ENCODE data around the gene TRIM37. TPM values are rescaled to one million over a fixed set of nuclear protein-coding genes. Genes with fewer than 3 reads are reported as not detected.

Gene TRIM37
- total RNA-seq, 1 experiment from 2014 or later: 37.7 TPM

DNA sequence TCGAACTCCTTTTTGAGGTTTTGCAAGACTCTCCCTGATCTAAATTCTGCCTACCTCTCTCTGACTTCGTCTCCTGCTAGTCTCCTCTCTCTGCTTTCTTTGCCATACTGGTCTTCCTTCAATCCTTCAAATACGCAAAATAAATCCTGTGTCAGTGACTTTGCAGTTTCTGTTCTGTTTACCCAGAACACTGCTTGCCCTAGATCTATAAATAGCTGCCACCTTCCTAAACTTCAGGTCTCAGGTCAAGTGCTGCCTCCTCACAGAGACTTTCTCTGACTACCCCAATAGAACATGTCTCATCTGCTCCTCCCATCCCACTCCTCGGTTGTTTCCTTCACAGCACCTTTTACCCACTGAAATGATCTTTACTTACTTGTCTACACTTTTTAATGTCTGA lies 78.9 kb downstream of the TRIM37 start:
- Histone ChIP-seq H3K36me3 (ENCODE audit: control insufficient read depth, insufficient read depth, low read length) (no peaks in the 10 kb centered on the region), H3K4me1 (no peaks in the 10 kb centered on the region), H3K4me3 (ENCODE audit: low read depth, low read length) (no peak overlapping the region), H3K27me3 (replicated peaks; ENCODE audit: control insufficient read depth, insufficient read depth, low read length) (no peaks in the 10 kb centered on the region), H3K9me3 (no peaks in the 10 kb centered on the region; the same call in 1 of the 2 replicates)
- TF ChIP-seq, protein P1, sequence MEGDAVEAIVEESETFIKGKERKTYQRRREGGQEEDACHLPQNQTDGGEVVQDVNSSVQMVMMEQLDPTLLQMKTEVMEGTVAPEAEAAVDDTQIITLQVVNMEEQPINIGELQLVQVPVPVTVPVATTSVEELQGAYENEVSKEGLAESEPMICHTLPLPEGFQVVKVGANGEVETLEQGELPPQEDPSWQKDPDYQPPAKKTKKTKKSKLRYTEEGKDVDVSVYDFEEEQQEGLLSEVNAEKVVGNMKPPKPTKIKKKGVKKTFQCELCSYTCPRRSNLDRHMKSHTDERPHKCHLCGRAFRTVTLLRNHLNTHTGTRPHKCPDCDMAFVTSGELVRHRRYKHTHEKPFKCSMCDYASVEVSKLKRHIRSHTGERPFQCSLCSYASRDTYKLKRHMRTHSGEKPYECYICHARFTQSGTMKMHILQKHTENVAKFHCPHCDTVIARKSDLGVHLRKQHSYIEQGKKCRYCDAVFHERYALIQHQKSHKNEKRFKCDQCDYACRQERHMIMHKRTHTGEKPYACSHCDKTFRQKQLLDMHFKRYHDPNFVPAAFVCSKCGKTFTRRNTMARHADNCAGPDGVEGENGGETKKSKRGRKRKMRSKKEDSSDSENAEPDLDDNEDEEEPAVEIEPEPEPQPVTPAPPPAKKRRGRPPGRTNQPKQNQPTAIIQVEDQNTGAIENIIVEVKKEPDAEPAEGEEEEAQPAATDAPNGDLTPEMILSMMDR (IDR thresholded peaks at IDR 0.05; ENCODE audit: insufficient read depth in 1 of 2, low read depth in 1 of 2, low read length in 1 of 2, severe bottlenecking in 1 of 2, unreplicated experiment in 1 of 2): no peak
- no peaks in the 10 kb centered on the region for H3K4me1 Mint-ChIP-seq (ENCODE audit: low read depth, unreplicated experiment)
- no peak overlapping the region for H3K27ac Mint-ChIP-seq (ENCODE audit: unreplicated experiment)
- no peaks in the 10 kb centered on the region for H3K9me3 Mint-ChIP-seq (ENCODE audit: unreplicated experiment)
- no peak for DNase-seq
- H3K36me3 Mint-ChIP-seq (ENCODE audit: insufficient read depth, unreplicated experiment): peaks cover 6% of the 10 kb centered on the region
- BruUV-seq (replicated peaks): no TSS peak
- no peaks in the 10 kb centered on the region for H3K27me3 Mint-ChIP-seq (ENCODE audit: insufficient read depth, unreplicated experiment)
- intact Hi-C loops (cut with micrococcal nuclease; ENCODE audit: unreplicated experiment): no loop called here
- POLR2A ChIA-PET: no interaction called here
- no peak overlapping the region for H3K4me3 Mint-ChIP-seq (ENCODE audit: unreplicated experiment)
- CTCF ChIA-PET: no interaction called here

DNA sequence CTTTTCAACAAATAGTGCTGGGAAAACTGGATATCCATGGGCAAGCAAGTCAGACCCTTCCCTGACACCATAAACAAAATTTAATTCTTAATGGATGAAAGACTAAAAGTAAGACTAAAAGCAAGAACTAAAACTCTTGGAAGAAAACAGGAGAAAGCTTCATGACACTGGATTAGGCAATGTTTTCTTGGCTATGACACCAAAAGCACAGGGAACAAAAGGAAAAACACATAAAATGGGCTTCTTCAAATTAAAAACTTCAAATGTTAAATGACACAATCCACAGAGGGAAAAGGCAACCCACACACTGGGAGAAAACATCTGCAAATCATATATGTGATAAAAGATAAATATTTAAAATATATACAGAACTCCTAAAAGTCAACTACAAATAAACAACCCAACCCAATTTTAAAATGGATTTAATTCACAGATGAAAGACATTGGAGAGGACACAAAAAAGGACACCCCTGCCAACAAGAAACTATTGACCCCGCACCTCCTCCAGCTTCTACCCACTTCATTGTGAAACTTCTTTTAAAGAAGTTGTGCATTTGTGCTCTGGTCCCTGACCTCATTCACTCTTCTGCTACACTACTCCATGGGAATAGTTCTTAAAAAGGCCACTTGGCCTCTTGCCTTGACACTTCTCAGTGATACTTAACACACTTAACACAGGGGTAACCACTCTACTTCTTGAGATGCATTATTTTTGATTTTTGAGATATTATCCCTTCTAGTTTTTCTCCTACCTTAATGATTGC lies 80.3 kb downstream of the TRIM37 start:
- peaks cover 8% of the 10 kb centered on the region for H3K36me3 Mint-ChIP-seq (ENCODE audit: insufficient read depth, unreplicated experiment)
- Histone ChIP-seq H3K4me3 (ENCODE audit: low read depth, low read length) (no peak overlapping the region), H3K36me3 (ENCODE audit: control insufficient read depth, insufficient read depth, low read length) (no peaks in the 10 kb centered on the region), H3K27me3 (replicated peaks; ENCODE audit: control insufficient read depth, insufficient read depth, low read length) (no peaks in the 10 kb centered on the region), H3K9me3 (no peaks in the 10 kb centered on the region; the same call in 1 of the 2 replicates), H3K4me1 (no peaks in the 10 kb centered on the region)
- H3K27me3 Mint-ChIP-seq (ENCODE audit: insufficient read depth, unreplicated experiment): no peaks in the 10 kb centered on the region
- TF ChIP-seq, protein P1 (IDR thresholded peaks at IDR 0.05; ENCODE audit: insufficient read depth in 1 of 2, low read depth in 1 of 2, low read length in 1 of 2, severe bottlenecking in 1 of 2, unreplicated experiment in 1 of 2): no peak
- no peaks in the 10 kb centered on the region for H3K9me3 Mint-ChIP-seq (ENCODE audit: unreplicated experiment)
- no peak for DNase-seq
- BruUV-seq (replicated peaks): no TSS peak
- H3K27ac Mint-ChIP-seq (ENCODE audit: unreplicated experiment): no peak overlapping the region
- H3K4me1 Mint-ChIP-seq (ENCODE audit: low read depth, unreplicated experiment): no peaks in the 10 kb centered on the region
- ChIA-PET CTCF (no interaction called here), POLR2A (no interaction called here)
- intact Hi-C loops (cut with micrococcal nuclease; ENCODE audit: unreplicated experiment): no loop called here
- H3K4me3 Mint-ChIP-seq (ENCODE audit: unreplicated experiment): no peak overlapping the region

DNA sequence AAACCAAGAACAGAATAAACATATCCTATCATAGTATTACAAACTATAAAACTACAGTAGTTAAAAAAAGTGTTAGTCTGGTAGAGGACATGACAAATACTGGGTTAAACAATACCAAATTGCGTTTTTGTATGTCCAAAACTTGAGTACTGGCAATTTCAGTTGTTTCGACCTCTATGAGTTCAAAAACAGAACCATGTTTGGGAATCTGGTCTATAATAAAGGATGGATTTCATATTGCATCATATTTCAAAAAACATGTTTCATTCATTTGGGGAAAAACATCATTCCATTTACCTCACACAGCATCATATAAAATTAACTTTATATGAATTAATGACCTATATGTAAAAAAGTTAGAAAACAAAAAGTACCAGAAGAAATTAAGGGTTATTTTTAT lies 81.8 kb downstream of the TRIM37 start:
- DNase-seq: no peak
- no peak overlapping the region for H3K27ac Mint-ChIP-seq (ENCODE audit: unreplicated experiment)
- ChIA-PET CTCF (no interaction called here), POLR2A (no interaction called here)
- intact Hi-C loops (cut with micrococcal nuclease; ENCODE audit: unreplicated experiment): no loop called here
- H3K27me3 ChIP-seq (replicated peaks; ENCODE audit: control insufficient read depth, insufficient read depth, low read length): no peaks in the 10 kb centered on the region
- no peak overlapping the region for H3K4me3 Mint-ChIP-seq (ENCODE audit: unreplicated experiment)
- H3K27me3 Mint-ChIP-seq (ENCODE audit: insufficient read depth, unreplicated experiment): no peaks in the 10 kb centered on the region
- H3K4me1 ChIP-seq: no peaks in the 10 kb centered on the region
- no peaks in the 10 kb centered on the region for H3K9me3 Mint-ChIP-seq (ENCODE audit: unreplicated experiment)
- no peaks in the 10 kb centered on the region; the same call in 1 of the 2 replicates for H3K9me3 ChIP-seq
- no peaks in the 10 kb centered on the region for H3K4me1 Mint-ChIP-seq (ENCODE audit: low read depth, unreplicated experiment)
- no TSS peak for BruUV-seq (replicated peaks)
- no peak overlapping the region for H3K4me3 ChIP-seq (ENCODE audit: low read depth, low read length)
- no peaks in the 10 kb centered on the region for H3K36me3 ChIP-seq (ENCODE audit: control insufficient read depth, insufficient read depth, low read length)
- TF ChIP-seq, protein P1 (IDR thresholded peaks at IDR 0.05; ENCODE audit: insufficient read depth in 1 of 2, low read depth in 1 of 2, low read length in 1 of 2, severe bottlenecking in 1 of 2, unreplicated experiment in 1 of 2): no peak
- H3K36me3 Mint-ChIP-seq (ENCODE audit: insufficient read depth, unreplicated experiment): peaks cover 22% of the 10 kb centered on the region

All from Caco-2 (cell line).